Neural cell (in vitro differentiated cells): ENCODE data around the gene HDHD3.

Experiments used
- EP300 ChIP-seq: fragments of 450-650 bp; conservative IDR thresholded peaks from 2 replicates; pipeline ENCODE4 v1.6.1; 2014; ENCODE audit warnings: antibody characterized with exemption, mild to moderate bottlenecking, moderate library complexity; ENCODE audit not compliant: poor library complexity, severe bottlenecking
- EZH2 ChIP-seq: fragments of 200-600, 300-800 bp; shearing (Covaris generic), sonication (generic); IDR thresholded peaks from 2 replicates; pipeline ENCODE4 v1.6.1; 2014; ENCODE audit warnings: antibody characterized with exemption, low read length, borderline replicate concordance, mild to moderate bottlenecking; ENCODE audit not compliant: insufficient read depth, poor library complexity, severe bottlenecking
- MXI1 ChIP-seq: fragments of 450-650 bp; conservative IDR thresholded peaks from 2 replicates; pipeline ENCODE4 v1.6.1; 2014; ENCODE audit warnings: antibody characterized with exemption, mild to moderate bottlenecking; ENCODE audit not compliant: poor library complexity, severe bottlenecking
- POLR2AphosphoS5 ChIP-seq: IDR thresholded peaks from 2 replicates; pipeline ENCODE4 v1.6.1; 2012
- SMC3 ChIP-seq: fragments of 450-650 bp; conservative IDR thresholded peaks from 2 replicates; pipeline ENCODE4 v1.6.1; 2014; ENCODE audit warnings: antibody characterized with exemption, mild to moderate bottlenecking, moderate library complexity; ENCODE audit not compliant: poor library complexity
- TAF1 ChIP-seq: IDR thresholded peaks from 2 replicates; pipeline ENCODE4 v1.6.1; 2012; ENCODE audit warnings: low read depth
- TF ChIP-seq, protein P1 (sequence below): fragments of 450-650 bp; IDR thresholded peaks from 2 replicates; pipeline ENCODE4 v1.5.1; 2014; ENCODE audit warnings: antibody characterized with exemption, mild to moderate bottlenecking, moderate library complexity; ENCODE audit not compliant: poor library complexity, severe bottlenecking
- TF ChIP-seq, protein P2 (sequence below): IDR thresholded peaks from 2 replicates; pipeline ENCODE4 v1.6.1; 2012; ENCODE audit warnings: borderline replicate concordance

DNA sequence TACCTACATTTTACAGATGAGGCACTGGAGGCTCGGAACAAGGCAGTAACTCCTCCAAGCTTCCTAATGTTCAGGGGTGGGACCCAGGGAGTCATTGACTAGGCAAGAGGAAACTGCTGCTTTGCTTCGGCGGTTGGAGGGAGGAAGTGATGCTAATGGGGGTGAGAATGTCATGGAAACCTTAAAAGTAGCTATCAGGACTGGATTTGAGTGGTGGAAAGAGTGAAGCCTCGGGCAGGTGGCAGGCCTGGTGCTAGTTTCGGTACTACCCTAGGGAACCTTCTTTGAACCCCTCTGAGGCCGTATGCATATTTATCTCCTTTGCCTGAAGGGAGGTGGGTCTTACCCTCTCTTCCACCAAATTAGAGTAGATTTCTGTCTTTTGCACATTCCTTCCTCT is 25.8 kb downstream of the HDHD3 start:
- TF ChIP-seq, protein P1, sequence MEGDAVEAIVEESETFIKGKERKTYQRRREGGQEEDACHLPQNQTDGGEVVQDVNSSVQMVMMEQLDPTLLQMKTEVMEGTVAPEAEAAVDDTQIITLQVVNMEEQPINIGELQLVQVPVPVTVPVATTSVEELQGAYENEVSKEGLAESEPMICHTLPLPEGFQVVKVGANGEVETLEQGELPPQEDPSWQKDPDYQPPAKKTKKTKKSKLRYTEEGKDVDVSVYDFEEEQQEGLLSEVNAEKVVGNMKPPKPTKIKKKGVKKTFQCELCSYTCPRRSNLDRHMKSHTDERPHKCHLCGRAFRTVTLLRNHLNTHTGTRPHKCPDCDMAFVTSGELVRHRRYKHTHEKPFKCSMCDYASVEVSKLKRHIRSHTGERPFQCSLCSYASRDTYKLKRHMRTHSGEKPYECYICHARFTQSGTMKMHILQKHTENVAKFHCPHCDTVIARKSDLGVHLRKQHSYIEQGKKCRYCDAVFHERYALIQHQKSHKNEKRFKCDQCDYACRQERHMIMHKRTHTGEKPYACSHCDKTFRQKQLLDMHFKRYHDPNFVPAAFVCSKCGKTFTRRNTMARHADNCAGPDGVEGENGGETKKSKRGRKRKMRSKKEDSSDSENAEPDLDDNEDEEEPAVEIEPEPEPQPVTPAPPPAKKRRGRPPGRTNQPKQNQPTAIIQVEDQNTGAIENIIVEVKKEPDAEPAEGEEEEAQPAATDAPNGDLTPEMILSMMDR: no peak
- no peak for TF ChIP-seq EP300
- no peak for TF ChIP-seq TAF1
- TF ChIP-seq, protein P2, sequence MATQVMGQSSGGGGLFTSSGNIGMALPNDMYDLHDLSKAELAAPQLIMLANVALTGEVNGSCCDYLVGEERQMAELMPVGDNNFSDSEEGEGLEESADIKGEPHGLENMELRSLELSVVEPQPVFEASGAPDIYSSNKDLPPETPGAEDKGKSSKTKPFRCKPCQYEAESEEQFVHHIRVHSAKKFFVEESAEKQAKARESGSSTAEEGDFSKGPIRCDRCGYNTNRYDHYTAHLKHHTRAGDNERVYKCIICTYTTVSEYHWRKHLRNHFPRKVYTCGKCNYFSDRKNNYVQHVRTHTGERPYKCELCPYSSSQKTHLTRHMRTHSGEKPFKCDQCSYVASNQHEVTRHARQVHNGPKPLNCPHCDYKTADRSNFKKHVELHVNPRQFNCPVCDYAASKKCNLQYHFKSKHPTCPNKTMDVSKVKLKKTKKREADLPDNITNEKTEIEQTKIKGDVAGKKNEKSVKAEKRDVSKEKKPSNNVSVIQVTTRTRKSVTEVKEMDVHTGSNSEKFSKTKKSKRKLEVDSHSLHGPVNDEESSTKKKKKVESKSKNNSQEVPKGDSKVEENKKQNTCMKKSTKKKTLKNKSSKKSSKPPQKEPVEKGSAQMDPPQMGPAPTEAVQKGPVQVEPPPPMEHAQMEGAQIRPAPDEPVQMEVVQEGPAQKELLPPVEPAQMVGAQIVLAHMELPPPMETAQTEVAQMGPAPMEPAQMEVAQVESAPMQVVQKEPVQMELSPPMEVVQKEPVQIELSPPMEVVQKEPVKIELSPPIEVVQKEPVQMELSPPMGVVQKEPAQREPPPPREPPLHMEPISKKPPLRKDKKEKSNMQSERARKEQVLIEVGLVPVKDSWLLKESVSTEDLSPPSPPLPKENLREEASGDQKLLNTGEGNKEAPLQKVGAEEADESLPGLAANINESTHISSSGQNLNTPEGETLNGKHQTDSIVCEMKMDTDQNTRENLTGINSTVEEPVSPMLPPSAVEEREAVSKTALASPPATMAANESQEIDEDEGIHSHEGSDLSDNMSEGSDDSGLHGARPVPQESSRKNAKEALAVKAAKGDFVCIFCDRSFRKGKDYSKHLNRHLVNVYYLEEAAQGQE: no peak
- no peak for TF ChIP-seq POLR2AphosphoS5
- no peak for TF ChIP-seq MXI1
- no peak for TF ChIP-seq EZH2
- TF ChIP-seq SMC3: no peak
